Breast epithelium (tissue), 3 donors: Measurements from ENCODE around the gene HOXC11.

Experiments
- POLR2A ChIP-seq: fragments of 450-650 bp; IDR thresholded peaks from one replicate; pipeline ENCODE4 v1.6.1; 2016; ENCODE audit warnings: antibody characterized with exemption, mild to moderate bottlenecking, moderate library complexity
- POLR2AphosphoS5 ChIP-seq, 3 donors: sonication (generic); formaldehyde crosslinking; IDR thresholded peaks; one replicate each; pipeline ENCODE4 v1.6.1; 2017; ENCODE audit warnings: antibody characterized with exemption in 3 of 3
- TF ChIP-seq, protein P1 (sequence below), 3 donors: fragments of 450-650 bp; IDR thresholded peaks; one replicate each; pipeline ENCODE4 v1.5.1; 2016 to 2017; ENCODE audit warnings: antibody characterized with exemption in 3 of 3, mild to moderate bottlenecking in 3 of 3, moderate library complexity in 3 of 3

DNA sequence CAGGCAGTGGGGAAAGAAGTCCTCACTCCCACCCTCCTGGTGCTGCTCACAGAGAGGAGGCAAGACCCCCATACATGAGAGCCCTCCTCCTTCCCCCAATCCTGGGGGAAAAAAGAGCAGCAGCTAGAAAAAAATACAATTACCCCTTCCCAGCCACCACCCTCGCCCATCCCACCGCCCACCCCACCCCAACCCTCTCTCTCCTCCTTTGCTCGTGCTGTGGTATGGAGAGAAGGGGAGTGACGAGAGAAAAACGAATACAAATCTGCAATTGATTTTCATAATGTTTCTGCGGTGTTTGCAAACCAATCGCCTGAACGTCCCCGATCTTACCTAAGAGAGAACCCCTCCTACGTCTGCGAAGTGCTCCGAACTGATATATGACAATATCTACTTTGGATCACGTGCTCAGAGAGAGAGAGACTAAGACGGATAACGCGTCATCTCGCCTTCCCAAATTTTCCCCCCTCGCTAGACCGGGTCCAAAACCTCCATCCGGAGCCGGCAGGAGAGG lies at the start of gene HOXC11:
- TF ChIP-seq, protein P1, sequence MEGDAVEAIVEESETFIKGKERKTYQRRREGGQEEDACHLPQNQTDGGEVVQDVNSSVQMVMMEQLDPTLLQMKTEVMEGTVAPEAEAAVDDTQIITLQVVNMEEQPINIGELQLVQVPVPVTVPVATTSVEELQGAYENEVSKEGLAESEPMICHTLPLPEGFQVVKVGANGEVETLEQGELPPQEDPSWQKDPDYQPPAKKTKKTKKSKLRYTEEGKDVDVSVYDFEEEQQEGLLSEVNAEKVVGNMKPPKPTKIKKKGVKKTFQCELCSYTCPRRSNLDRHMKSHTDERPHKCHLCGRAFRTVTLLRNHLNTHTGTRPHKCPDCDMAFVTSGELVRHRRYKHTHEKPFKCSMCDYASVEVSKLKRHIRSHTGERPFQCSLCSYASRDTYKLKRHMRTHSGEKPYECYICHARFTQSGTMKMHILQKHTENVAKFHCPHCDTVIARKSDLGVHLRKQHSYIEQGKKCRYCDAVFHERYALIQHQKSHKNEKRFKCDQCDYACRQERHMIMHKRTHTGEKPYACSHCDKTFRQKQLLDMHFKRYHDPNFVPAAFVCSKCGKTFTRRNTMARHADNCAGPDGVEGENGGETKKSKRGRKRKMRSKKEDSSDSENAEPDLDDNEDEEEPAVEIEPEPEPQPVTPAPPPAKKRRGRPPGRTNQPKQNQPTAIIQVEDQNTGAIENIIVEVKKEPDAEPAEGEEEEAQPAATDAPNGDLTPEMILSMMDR (IDR thresholded peaks at IDR 0.05): no peak
- TF ChIP-seq POLR2AphosphoS5 (IDR thresholded peaks at IDR 0.05) (no peak), POLR2A (no peak)
